GM13976 (cell line): ENCODE measurements around the gene AWAT2.

Experiments used
- DNase-seq: peaks from one replicate; pipeline ENCODE4 v3.0.0; 2012; ENCODE audit warnings: low spot score
- in situ Hi-C: fragments of 300-500 bp; cut with MboI; formaldehyde crosslinking; loops from one replicate; pipeline ENCODE4 v1.12.0; 2022; ENCODE audit warnings: low sequenced_read_pairs, mixed read lengths, inconsistent platforms; ENCODE audit not compliant: unreplicated experiment
- TF ChIP-seq, protein P1 (sequence below): IDR thresholded peaks from 2 replicates; pipeline ENCODE4 v1.5.1; 2012; ENCODE audit warnings: borderline replicate concordance, mild to moderate bottlenecking; ENCODE audit not compliant: insufficient read depth; ENCODE audit errors: extremely low read depth, missing control alignments, control extremely low read depth

AWAT2 gene

DNA sequence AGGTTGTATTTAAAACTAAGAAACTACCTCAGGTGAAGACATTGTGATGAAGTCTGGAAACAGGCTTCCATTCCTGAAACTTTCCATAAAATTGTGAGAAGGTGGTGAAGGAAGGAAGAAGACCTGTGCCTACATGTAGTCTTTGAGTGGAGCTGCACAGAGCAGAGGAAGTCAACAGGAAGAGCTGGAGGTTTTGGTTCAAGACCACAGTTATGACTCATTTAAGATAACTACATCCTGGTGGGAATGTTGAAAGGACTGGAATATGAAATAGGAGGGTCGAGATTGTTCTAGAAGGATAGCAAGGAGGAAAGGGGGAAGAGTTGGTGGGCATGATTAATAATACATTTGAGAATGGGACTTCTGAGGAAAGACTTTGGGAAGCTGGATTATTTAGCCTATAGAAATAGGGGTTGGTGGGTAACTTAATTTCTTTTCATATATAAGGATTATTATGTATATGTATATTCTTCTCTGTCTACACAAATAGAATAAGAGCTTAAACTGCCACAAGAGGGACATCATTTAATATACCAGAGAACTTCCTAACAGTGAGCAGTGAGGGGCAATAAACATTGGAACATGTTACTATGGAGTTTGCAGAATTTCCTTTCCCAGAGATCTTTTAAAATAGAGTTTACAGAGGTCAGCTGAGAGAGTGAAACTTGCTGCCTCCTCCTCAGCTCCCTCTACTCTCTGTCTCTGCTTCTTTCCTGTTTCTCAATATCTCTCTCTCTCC is 23.5 kb downstream of the AWAT2 start:
- in situ Hi-C loops = no loop called here
- no peak for DNase-seq
- TF ChIP-seq, protein P1, sequence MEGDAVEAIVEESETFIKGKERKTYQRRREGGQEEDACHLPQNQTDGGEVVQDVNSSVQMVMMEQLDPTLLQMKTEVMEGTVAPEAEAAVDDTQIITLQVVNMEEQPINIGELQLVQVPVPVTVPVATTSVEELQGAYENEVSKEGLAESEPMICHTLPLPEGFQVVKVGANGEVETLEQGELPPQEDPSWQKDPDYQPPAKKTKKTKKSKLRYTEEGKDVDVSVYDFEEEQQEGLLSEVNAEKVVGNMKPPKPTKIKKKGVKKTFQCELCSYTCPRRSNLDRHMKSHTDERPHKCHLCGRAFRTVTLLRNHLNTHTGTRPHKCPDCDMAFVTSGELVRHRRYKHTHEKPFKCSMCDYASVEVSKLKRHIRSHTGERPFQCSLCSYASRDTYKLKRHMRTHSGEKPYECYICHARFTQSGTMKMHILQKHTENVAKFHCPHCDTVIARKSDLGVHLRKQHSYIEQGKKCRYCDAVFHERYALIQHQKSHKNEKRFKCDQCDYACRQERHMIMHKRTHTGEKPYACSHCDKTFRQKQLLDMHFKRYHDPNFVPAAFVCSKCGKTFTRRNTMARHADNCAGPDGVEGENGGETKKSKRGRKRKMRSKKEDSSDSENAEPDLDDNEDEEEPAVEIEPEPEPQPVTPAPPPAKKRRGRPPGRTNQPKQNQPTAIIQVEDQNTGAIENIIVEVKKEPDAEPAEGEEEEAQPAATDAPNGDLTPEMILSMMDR = no peak

DNA sequence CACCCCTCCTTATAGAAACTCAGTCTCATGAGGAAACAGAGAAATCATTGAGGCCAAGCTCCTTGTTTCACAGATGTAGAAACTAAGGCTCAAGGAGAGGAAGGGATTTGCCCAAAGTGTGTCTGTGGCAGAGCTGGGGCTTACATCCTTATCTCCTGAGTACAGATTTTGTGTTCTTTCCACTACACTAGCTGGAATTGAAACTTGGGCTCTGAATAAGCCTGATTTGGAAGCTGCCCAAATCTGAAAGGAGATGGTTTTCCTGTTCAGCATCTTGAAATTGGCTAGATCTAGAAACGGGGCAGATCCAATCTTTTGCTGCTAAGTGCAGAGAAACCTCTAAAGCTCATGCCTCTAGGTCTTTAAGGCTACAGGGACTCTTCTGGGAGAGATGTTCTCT is 24.3 kb downstream of the AWAT2 start:
- DNase-seq = no peak
- TF ChIP-seq, protein P1 = no peak
- in situ Hi-C loops = no loop called here

DNA sequence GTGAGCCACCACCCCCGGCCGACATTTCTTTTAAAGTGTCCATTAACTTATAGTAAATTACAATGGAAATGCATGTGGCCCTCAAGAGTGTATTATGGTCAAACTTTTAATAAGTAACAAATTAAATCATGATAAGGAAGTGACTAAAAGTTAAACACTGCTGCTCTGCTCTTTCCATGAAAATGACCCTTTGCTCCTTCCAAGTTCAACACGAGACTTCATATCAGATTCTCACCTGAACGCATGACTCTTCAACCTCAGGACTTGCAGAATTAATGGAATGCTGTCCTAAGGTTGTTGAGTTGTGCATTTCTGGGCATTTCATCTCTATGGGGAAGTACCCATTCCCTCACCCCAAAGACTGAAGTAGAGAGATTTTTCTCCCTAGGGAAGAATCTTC is 27.1 kb downstream of the AWAT2 start:
- no peak for DNase-seq
- TF ChIP-seq, protein P1 = no peak
- in situ Hi-C loops = no loop called here

DNA sequence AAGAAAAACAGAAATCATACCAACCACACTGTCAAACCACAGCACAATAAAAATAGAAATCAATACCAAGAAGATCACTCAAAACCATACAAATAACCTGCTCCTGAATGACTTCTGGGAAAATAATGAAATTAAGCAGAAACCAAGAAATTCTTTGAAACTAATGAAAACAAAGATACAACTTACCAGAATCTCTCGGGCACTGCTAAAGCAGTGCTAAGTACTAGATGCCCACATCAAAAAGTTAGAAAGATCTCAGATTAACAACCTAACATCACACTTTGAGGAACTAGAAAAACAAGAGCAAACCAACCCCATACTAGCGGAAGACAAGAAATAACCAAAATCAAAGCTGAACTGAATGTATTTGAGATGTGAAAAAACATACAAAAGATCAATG is 33.2 kb downstream of the AWAT2 start:
- in situ Hi-C loops = no loop called here
- no peak for DNase-seq
- TF ChIP-seq, protein P1 = no peak

DNA sequence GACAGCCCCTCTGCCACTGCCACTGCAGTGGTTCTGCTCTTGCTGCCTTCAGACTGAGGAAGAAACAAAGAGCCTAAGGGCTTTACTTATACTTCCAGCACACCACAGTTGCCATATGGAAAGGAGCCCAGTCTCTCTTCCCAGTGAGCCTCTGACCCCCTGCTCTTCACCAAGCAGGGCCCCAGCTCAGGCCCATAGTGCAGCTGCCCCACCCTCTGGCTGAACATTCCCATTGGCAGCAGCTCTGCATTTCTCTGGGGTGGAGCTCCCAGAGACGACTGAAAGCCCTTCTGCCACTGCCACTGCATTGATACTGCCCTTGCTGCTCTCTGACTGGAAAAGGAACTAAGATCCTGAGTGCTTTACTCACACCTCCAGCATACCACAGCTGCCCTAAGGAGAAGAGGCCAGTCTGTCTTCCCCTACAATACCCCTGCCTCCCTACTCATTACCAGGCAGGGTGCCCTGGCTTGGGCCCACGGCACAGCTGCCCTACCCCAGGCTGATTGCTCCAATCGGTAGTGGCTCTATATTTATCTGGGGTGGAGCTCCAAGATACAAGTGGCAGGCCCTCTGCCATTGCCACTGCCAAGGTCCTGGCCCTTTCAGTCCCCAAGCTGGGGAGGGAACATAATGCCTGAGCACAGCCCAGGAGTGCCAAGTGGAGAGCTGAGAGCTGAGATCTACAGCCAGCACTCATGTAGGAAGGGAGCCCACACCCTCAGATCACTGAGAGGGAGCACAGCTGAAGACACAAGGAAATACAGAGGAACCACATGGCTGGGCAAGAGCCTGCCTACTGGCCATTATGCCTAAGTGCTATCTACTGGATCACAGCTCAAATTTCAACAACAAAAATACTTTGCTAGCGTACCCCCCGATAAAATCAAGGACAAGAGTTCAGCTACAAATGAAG is 36.0 kb downstream of the AWAT2 start:
- in situ Hi-C loops = no loop called here
- no peak for DNase-seq

DNA sequence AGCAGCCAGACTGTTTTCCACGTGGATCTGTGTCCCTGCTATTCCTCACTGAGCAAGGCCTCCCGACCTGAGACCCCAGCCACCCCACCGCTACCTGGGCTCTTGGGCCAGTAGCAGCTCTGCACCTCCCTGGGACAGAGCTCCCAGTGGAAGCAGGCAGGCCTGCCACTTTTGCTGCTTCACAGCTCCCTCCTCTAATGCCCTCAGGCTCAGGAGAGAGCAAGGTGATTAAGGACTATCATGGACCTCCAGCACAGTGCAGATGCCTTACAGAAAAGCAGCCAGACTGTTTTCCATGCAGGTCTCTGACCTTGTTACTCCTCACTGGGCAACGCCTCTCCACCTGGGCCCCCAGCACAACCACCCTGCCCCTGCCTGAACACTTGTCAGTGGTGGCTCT is 37.0 kb downstream of the AWAT2 start:
- TF ChIP-seq, protein P1 = no peak
- in situ Hi-C loops = no loop called here
- no peak for DNase-seq

More for the DNA sequence above, 36.0 kb downstream of the AWAT2 start:
- TF ChIP-seq, protein P1 = no peak
